Ramos (cell line): ENCODE measurements around the gene OR9Q2.
"Not testable (repeated sequence)": the region's sequence is repeated elsewhere in the genome, so short reads cannot be mapped to it uniquely, and the experiment has no call there.

Source experiments
- in situ Hi-C: fragments of 300-500 bp; cut with MboI; formaldehyde crosslinking; loops from one replicate; pipeline ENCODE4 v1.14.3; 2022; ENCODE audit warnings: low sequenced_read_pairs; ENCODE audit not compliant: unreplicated experiment

Gene OR9Q2, protein sequence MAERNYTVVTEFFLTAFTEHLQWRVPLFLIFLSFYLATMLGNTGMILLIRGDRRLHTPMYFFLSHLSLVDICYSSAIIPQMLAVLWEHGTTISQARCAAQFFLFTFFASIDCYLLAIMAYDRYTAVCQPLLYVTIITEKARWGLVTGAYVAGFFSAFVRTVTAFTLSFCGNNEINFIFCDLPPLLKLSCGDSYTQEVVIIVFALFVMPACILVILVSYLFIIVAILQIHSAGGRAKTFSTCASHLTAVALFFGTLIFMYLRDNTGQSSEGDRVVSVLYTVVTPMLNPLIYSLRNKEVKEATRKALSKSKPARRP

DNA sequence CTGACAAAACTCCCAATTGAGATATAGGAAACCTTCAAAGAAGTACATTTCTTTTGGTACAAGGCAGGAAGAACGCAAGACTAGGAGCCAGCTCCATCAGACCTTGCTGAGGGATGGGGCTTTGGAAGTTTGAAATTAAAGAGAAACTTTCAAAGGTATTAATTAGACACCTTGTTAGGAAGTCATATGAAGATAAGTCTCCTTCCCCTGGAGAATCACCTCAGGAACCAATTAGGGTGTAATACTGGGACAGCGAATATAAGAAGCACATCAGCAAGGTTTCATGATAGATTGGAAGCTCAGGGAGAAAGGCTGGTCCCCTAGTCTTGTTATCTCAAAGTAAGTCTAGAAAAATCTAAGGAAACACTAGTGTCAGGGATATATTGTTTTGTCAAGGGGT lies at the start of gene OR9Q2:
Gene OR9Q2, plus strand, starts transcription at position 301 of the 400 bp plus-strand sequence. CDS start 1,421 bp downstream, outside the sequence.
- in situ Hi-C loops = no loop called here

DNA sequence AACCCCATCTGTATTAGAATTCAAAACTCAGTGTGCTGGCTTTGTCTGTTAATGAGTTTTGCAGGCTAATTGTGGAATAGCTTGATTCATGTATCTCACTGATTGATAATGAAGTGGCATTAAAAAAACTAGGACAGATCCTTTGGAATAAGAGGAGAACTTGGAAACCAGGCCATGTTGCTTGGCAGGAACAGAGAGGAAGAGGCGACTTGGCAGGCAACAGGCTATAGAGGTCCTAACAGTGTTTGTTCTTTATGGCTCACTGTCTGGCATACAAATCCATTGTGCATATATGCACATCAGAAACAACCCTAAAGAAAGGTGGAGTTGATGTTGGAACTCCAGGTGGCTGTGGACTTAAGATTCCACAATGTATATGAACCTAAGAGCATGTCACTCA lies 46.1 kb upstream of the OR9Q2 start:
- in situ Hi-C loops = no loop called here

DNA sequence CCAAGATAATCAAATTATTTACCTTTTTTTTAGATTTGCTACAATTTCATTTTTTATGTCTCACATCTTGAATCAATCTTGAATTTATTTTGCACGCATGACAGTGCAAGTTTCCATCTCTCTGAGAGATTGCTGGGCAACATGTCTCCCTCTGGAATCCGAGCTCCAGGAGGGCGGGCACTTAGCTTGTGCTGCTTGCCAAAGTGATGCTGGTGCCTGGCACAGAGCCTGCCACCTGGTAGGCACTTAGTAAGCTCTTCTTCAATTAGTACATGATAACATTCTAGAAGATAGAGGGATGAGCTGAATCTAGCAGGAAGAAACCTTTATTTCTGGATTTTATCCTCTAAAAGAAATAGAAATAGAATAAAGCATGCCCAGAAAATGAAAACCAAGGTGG lies 36.1 kb upstream of the OR9Q2 start:
- in situ Hi-C loops = no loop called here

DNA sequence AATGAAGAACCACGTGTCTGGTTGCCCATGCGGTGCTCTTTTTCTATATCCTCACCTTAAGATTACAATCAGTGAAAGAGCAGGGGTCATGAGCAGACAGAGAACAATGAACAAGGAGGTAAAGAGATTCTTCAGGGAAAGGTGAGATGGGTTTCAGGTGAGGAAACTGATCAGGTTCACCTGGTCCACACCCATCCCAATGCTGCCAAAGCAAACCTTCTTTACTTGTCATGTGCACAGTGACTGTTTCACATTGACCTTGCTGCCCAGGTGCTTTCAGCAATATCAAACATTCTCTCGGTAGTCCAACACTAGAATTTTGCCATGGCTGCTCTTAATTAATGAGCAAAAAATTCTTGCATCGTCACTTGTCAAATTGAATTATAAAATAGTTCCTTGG lies 24.5 kb upstream of the OR9Q2 start:
- in situ Hi-C loops = no loop called here

DNA sequence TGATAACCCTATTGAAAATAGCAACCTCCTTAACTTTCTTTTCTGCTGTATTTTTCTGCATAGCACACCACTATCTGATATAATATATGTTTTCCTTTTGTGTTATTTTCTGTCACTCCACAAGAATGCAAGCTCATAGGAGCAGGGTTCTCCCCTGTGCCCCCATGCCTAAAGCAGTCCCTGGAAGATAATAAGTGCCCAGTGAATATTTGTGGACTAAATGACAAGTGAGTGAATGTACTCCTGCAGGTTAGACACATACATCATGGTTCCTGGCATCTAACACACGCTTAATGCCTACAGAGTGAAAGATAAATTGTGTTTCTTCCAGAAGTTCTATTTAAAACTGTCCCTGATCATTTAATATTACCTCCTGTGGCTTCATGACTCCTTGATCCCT lies 23.9 kb upstream of the OR9Q2 start:
- in situ Hi-C loops = no loop called here

DNA sequence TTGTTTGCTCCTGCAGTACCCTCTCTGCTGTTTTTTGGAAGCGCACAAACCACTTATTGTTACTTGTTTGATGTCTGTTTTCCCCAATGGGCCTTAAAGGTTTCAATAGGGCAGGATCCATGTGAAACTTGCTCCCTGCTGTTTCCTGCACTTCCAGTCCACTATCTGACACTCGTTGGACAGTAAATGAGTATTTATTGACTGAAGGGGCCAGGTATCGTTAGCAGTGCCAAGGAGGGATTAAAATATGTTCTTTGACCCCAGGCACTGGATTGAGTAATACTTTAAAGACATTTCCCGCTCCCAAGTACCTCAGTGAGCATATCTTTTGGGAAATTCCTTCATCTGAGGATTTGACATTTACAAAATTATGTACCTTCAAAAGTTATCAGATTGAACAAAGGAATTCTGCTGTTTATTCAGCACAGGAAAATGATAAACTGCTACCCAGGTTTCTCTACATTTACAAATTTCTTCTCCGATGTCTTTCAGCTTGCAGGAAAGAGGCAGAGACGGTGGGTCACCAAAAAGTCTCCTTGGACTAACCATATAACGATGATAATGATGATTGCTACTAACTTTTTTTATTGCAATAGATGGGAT lies 23.3 kb upstream of the OR9Q2 start:
- in situ Hi-C loops = no loop called here

DNA sequence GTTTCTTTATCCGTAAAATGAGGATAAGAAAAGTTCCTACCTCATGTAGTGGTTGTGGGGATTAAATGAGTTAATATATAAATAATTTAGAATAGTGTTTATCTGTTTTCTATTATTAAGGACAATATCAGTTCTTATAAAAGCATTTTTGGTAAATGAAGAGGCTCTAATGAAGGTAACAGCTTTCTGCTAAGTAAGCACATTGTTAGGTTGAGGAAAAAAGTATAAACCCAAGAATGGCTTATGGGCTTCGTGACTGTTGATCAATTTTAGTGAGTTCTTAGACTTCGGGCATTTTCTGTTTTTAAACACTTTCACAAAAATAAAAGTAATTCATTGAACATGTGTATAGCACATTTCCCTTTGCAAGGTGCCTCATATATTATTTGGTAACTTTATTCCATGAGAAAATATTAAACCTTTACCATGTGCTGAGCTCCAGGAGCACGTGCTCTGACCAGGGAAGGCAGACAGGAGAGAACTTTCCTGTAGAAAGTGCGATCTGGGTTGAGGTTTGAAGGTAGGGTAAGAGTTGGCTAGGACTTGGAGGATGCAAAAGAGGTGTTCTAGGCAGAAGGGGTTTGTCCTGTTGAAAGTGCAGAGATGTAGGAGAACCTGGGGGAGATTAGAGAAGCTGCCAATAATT lies 11.3 kb upstream of the OR9Q2 start:
- in situ Hi-C loops = no loop called here

DNA sequence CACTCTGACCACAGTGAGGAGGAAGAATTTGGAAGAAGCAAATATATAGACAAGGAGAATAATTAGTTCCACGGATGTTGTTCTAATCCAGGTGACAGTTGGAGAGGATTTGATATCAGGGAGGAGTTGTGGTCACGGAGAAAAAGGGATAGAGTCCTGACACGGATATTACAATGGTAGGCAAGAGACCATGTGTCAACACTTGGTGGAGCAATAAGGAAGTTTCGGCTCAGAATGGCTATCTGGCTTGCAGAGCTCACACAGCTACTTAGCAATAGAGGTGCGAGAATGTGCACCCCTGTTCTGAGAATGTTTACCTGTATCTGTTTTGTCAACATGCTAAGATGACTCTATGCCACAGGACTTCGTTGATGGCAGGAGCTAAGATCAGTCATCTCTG lies 10.4 kb upstream of the OR9Q2 start:
- in situ Hi-C loops = no loop called here

DNA sequence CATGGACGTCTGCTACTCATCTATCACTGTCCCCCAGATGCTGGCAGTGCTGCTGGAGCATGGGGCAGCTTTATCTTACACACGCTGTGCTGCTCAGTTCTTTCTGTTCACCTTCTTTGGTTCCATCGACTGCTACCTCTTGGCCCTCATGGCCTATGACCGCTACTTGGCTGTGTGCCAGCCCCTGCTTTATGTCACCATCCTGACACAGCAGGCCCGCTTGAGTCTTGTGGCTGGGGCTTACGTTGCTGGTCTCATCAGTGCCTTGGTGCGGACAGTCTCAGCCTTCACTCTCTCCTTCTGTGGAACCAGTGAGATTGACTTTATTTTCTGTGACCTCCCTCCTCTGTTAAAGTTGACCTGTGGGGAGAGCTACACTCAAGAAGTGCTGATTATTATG lies 9.2 kb upstream of the OR9Q2 start:
- in situ Hi-C loops = no loop called here

DNA sequence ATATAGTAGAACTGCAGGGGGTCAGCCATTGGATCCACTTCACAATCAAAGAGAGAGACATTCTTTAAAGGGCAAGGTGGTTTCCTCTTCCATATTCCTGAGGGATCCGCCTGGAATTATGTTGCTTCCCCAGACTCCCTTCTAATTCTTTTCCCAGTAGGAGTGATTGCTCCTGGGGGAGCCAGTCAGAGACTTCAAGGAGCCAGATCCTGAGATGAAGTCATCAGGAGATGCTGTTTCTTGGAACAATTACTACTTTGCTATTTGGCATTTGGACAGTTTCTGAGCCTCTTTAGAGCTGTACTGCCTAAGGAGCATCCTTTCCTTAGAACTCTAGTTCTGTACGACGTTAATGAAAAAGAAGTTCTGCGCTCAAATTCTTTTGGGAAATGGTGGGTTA lies 1.9 kb upstream of the OR9Q2 start:
- in situ Hi-C loops = no loop called here

DNA sequence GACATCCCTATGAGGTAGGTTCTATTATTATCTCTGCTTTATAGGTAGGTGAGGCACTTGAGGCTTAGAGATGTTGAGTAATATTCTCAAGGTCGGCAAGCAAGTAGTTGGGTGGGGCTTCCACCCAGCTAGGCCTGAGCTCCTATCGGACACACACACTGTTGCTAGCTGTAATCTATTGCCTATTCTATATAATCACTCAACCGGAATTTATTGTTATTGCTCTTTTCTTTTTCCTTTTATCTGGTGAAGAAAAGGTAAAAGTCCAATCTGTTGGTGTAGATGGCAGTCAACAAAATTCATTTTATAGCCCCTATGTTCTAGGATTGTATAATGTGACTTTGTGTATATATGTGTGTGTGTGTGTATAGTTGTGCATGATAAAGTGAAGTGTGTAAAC lies 3.4 kb downstream of the OR9Q2 start:
- in situ Hi-C loops = no loop called here

DNA sequence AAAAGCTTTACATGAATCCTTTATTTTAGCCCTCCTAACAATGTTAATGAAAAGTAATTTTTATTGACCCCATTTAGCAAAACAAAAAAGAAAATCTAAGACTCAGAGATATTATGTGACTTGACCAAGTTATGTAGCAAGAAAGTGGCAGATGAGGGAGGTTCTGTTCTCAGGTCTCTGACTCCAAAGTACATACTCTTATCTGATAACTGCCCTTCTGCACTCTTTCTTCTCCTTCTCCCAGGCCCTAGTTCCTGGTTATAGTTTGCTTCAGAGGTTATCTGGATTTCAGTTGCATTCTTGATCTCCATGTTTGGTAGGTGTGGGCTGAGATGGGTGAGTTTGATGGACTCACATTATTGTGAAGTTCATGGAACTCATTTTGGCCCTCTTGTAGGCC lies 4.5 kb downstream of the OR9Q2 start:
- in situ Hi-C loops = no loop called here

DNA sequence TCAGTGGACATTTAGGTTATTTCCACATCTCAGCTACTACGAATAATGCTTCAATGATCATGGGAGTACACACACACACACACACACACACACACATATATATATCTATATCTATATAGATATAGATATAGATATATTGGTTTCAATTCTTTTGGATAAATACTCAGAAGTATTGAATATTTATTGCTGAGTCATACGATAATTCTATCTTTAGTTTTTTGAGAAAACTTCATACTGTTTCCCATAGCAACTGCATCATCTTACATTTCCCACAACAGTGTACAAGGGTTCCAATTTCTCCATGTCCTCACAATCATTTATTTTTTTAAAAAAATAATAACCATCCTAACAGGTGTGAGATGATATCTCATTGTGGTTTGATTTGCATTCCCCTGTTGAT lies 7.1 kb downstream of the OR9Q2 start:
- in situ Hi-C loops = no loop called here

DNA sequence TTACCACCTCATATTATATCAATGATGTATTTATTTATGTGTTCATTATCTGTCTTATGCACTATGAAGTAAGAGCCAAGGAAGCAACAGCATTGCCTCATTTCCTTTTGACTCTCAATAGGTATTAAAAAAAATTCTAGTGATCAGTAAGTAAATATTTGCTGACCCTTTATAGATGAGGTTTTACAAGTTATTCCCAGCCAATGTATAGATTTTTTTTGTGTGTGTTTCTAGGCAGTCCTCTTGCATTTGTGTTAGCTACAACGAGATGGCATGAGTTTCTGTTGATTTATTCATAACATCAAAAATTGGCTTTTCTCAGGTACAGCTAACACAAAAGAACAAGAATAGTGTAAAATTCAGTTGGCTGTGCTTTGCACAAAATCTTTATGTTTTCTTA lies 10.4 kb downstream of the OR9Q2 start:
- in situ Hi-C loops = no loop called here

DNA sequence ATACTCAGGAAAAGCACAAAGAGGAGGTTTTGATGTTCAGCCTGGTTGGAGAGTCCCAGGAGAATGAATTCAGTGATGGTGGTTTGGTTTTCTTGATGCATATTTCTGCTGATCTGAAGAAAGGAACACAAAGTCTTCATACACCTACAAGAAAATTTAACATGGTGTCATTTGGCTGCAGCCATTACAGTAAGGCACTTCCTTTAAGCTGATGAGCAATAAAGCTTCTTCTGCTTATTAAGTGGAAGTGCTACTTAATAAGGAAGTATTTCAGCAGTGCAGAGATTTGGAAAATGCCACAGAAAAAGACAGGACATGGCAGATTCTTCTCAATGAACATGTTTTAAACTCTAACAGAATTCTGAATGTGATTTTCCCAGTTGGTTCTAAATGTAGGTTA lies 15.2 kb downstream of the OR9Q2 start, which contains the start of gene OR1S2:
Gene OR1S2, minus strand, starts transcription at position 101 of the 400 bp plus-strand sequence. Its CDS starts 0 bp downstream, at position 101.
- in situ Hi-C loops = no loop called here

DNA sequence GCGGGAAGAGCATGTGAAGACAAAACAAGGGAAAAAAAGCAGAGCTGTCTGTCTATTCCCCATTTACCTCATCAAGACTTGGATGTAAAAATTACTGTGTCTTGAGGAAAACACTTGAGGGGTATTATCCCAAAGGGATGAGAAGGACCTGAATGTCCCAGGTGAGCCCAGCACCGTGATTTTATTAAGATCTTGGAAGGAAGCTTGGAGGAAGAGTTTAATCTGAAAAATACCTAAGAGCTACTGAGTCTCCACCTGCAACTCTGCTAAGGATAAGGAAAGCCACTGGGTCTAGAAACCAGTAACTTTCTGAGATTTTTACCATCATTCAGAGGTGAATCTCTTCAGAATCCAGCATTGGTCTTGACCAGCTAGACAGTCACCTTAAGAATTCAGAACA lies 23.6 kb downstream of the OR9Q2 start, which contains the start of gene OR1S1:
Gene OR1S1, plus strand, starts transcription at position 301 of the 400 bp plus-strand sequence.
- in situ Hi-C loops = not testable (repeated sequence)

DNA sequence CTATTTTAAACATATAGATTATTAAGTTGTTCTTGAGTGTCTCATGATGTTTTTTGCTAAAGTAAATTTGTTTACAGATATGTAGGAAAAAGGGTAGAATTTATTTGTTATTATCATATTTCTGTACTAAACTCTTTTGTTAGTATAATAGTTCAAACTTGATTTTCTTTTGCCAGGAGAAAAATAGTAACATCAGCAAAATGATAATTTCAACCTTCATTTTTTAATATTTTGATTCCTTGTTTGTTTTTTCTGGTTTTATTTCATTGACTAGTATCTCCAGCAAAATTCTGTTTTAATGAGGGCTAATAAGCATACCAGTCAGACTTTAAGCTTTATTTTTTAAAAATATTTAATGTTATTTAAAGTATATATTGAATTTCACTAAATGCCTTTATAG lies 27.6 kb downstream of the OR9Q2 start:
- in situ Hi-C loops = no loop called here

DNA sequence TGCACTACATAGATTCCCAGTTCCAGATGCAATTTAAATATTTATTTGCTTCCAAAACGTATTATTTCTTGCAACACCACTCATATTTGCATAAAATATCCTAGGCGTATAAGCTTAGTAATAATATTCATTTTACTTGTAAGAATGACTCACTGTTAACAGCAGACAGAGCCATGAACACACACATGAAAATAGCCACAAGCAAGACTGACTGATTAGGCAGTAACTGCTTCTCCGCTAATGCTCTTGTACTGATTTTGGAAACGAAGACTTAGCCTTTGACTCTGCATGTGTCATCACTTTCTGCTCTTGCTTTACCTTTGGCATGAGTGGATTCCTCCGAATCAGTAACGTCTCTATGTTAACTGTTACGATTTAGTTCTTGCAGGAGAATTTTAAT lies 33.9 kb downstream of the OR9Q2 start:
- in situ Hi-C loops = no loop called here

DNA sequence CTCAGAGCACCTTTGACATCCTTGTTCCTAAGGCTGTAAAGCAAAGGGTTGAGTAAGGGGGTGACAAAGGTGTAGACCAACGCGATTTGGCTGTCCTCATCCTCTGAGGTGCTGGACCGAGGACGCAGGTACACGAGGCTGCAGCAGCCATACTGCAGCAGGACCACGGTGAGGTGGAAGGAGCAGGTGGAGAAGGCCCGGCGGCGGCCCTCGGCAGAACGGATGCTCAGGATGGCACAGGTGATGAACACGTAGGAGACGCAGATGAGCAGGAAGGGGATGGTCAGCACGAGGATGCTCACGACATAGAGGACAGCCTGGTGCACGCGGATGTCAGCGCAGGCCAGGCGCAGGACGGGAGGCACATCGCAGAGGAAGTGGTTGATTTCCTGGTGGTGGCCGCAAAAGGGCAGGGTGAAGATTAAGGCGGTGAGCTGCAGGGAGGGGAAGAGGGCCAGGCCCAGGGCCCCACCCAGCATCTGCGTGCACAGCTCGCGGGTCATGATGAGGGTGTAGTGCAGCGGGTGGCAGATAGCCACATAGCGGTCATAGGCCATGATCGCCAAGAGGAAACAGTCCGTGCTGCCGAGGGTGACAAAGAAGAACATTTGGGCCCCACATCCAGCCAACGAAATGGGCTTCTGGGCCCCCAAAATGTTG lies 39.2 kb downstream of the OR9Q2 start:
- in situ Hi-C loops = no loop called here
